Mononuclear cell (primary cell): ENCODE results near the gene CDH20. TPM values are rescaled to one million over a fixed set of nuclear protein-coding genes. Genes with fewer than 3 reads are reported as not detected.

Experiments used
- H3K27me3 ChIP-seq: 2 replicates; pipeline ENCODE4 v1.6.0; 2011; ENCODE audit warnings: low read length, control low read depth; ENCODE audit not compliant: insufficient read depth
- H3K4me1 ChIP-seq: 2 replicates; pipeline ENCODE4 v1.5.1; 2011; ENCODE audit warnings: mild to moderate bottlenecking, low read length, control low read depth; ENCODE audit not compliant: insufficient read depth
- H3K4me3 ChIP-seq: 2 replicates; pipeline ENCODE4 v1.5.1; 2011; ENCODE audit warnings: mild to moderate bottlenecking, low read length, moderate library complexity
- H3K9me3 ChIP-seq: 2 replicates; pipeline ENCODE4 v1.5.1; 2011; ENCODE audit warnings: low read depth, mild to moderate bottlenecking, control low read depth, low read length
- total RNA-seq: library from RNA; depleted of rRNA; stranded (reverse); fragments of >200 nt; gene quantifications from one replicate; pipeline ENCODE4 v1.2.3, GENCODE V29; 2012

Gene CDH20
- total RNA-seq, 1 donor = 0.10 TPM

- no peaks in the 10 kb centered on the region for H3K4me1 ChIP-seq
- H3K4me3 ChIP-seq = no peak overlapping the region
- H3K27me3 ChIP-seq = no peaks in the 10 kb centered on the region
- no peaks in the 10 kb centered on the region for H3K9me3 ChIP-seq
These were observed 164.2 kb downstream of the CDH20 start for GRCh38 chr18:61497422-61497821.

GRCh38 chr18:61502472-61502871, 169.2 kb downstream of the CDH20 start:
- Histone ChIP-seq H3K4me1 (no peaks in the 10 kb centered on the region), H3K9me3 (no peaks in the 10 kb centered on the region), H3K27me3 (no peaks in the 10 kb centered on the region), H3K4me3 (no peak overlapping the region)

GRCh38 chr18:61503688-61504087, 170.5 kb downstream of the CDH20 start:
- Histone ChIP-seq H3K27me3 (no peaks in the 10 kb centered on the region), H3K4me1 (no peaks in the 10 kb centered on the region), H3K9me3 (no peaks in the 10 kb centered on the region), H3K4me3 (no peak overlapping the region)

DNA sequence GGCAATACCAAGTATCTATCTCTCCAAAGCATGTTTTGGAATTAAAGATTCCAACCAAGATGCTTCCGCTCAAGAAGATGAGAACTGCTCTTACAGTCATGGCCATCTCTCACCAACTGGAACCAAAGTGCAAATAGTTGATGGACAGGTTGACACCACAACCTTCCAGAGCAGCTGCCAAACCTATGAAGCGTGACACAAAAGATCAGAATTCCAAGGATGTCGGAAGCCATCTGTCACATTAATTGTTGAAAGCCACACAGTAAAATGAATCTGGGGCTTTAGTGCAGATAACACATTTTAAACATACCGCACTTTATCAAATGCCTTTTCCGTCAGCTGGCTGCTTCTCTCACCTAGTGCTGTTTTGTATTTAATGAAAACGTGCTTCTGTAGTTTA, 195.7 kb downstream of the CDH20 start:
- Histone ChIP-seq H3K4me3 (no peak overlapping the region), H3K4me1 (no peaks in the 10 kb centered on the region), H3K27me3 (no peaks in the 10 kb centered on the region), H3K9me3 (no peaks in the 10 kb centered on the region)

DNA sequence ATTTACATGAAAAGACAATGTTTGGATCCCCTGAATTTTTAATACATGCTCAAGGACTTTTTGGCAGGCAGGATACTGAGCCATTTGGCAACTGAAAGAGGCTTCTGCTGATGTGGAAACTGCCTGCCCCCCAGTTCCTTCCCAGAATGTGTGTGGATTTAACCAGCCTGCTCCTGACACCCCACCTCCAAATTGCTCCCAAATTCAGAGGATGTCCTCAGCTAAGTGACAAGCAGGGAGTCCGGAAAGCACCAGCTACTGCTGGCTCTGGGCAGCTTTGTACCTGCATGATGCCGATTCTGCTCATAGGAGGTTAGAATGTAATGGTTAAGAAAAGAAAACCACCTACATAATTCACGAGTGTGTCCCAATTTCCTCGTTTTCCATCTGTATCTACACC, 197.5 kb downstream of the CDH20 start:
- Histone ChIP-seq H3K27me3 (no peaks in the 10 kb centered on the region), H3K9me3 (no peaks in the 10 kb centered on the region), H3K4me3 (no peak overlapping the region), H3K4me1 (no peaks in the 10 kb centered on the region)

DNA sequence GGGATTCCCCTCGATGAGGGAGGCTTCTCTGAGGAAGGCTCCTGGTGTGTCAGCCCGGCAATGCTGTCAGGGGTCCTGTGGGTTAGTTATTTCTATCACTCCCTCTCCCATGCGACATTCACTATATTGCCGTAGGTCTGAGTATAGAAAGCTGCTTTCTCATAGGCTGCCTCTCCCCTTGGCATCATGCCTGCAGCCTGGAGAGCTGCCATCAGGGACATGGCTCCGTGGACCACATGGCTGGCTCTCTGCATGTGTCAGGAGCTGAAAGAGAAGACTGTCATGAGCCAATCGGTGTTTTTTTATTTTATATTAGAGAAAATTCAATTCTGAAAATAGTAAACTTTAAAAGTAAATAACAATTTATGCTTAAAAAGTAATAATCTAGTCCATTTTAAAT, 198.0 kb downstream of the CDH20 start:
- H3K27me3 ChIP-seq = no peaks in the 10 kb centered on the region
- no peak overlapping the region for H3K4me3 ChIP-seq
- no peaks in the 10 kb centered on the region for H3K4me1 ChIP-seq
- no peaks in the 10 kb centered on the region for H3K9me3 ChIP-seq

DNA sequence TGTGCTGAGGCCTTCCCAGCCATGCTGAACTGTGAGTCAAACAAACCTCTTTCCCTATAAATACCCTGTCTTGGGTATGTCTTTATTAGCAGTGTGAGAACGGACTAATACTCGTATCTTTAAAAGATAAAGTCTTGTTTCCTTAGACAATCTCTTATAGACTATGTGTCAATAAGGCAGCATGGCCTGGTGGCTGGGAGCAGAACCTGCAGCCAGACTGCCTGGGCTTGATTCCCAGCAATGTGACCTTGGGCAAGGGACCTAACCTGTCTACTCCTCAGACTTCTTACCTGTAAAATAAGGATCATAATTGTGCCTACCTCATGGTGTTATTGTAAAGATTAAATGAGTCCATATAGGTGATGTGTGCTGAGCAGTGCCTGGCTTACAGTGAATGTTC, 198.7 kb downstream of the CDH20 start:
- no peaks in the 10 kb centered on the region for H3K9me3 ChIP-seq
- H3K4me1 ChIP-seq = no peaks in the 10 kb centered on the region
- H3K4me3 ChIP-seq = no peak overlapping the region
- H3K27me3 ChIP-seq = no peaks in the 10 kb centered on the region

GRCh38 chr18:61535401-61535800, 202.2 kb downstream of the CDH20 start:
- H3K4me3 ChIP-seq = no peak overlapping the region
- no peaks in the 10 kb centered on the region for H3K4me1 ChIP-seq
- no peaks in the 10 kb centered on the region for H3K27me3 ChIP-seq
- H3K9me3 ChIP-seq = no peaks in the 10 kb centered on the region

- H3K27me3 ChIP-seq = no peaks in the 10 kb centered on the region
- no peak overlapping the region for H3K4me3 ChIP-seq
- H3K9me3 ChIP-seq = no peaks in the 10 kb centered on the region
- H3K4me1 ChIP-seq = no peaks in the 10 kb centered on the region
These were observed 208.4 kb downstream of the CDH20 start for GRCh38 chr18:61541673-61542072.

GRCh38 chr18:61542596-61542995, 209.4 kb downstream of the CDH20 start:
- Histone ChIP-seq H3K27me3 (no peaks in the 10 kb centered on the region), H3K4me3 (no peak overlapping the region), H3K4me1 (no peaks in the 10 kb centered on the region), H3K9me3 (no peaks in the 10 kb centered on the region)

- Histone ChIP-seq H3K27me3 (no peaks in the 10 kb centered on the region), H3K9me3 (no peaks in the 10 kb centered on the region), H3K4me3 (no peak overlapping the region), H3K4me1 (no peaks in the 10 kb centered on the region)
These were observed 210.3 kb downstream of the CDH20 start for GRCh38 chr18:61543518-61543917.

DNA sequence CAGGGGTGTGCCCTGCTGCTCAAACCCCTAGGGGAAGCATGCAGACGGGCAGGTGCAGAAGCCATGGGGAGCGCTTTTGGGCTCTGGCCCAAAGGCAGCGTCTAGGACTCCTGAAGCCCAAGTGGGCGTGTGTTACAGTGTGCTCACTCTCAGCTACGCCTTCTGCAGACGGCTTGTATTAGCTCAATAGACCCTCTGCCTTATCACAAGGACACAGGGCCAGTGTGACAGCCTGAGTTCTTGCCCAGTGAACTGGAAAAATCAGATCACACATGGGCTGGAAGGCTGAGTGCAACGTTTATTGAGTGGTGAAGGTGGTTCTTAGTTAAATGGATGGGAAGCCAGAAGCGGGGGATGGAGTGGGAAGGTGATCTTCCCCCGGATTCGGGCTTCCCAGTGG, 210.9 kb downstream of the CDH20 start:
- Histone ChIP-seq H3K4me1 (no peaks in the 10 kb centered on the region), H3K27me3 (no peaks in the 10 kb centered on the region), H3K9me3 (no peaks in the 10 kb centered on the region), H3K4me3 (no peak overlapping the region)

DNA sequence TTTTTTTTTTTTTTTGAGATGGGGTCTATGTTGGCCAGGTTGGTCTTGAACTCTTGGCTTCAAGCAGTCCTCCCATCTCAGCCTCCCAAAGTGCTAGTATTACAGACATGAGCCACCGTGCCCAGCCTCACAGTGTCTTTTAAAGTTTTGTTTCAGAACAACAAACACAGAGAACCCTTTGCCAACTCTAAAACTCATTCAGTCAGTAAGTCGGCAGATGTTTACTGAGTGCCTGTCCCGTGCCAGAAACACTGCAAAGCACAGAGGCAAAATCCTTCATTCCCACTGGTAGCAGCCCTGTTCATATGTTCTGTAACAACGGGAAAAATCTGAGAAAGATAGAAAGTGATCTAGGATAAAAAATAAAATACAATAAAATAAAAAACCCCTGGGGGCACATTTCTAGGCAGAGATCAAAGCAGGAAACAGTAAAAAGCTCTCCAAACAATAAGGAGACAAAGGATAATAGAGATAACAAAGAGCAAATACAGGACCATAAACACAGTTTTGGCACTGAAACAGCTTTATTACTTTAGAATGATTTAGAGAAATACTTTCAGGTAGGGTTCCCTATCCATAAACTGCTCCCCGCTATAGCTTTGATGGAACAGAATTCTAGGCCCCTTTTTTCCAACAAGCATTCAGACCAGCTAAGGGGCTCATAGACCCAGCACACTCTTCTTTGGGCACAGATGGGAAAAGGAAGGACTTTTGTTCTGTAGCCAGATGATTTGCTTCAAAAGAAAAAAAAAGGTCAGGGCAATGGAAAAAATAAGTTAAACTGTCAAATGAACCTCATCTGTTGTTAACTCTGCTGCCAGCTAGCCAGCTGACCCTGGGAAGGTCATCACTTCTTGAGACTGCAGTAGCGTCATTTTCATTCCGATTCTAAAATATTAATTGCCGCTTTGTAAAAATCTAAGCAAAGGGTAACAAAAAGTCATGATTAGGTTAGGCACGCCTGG, 212.3 kb downstream of the CDH20 start:
- Histone ChIP-seq H3K4me3 (no peak overlapping the region), H3K4me1 (no peaks in the 10 kb centered on the region), H3K9me3 (no peaks in the 10 kb centered on the region), H3K27me3 (no peaks in the 10 kb centered on the region)

DNA sequence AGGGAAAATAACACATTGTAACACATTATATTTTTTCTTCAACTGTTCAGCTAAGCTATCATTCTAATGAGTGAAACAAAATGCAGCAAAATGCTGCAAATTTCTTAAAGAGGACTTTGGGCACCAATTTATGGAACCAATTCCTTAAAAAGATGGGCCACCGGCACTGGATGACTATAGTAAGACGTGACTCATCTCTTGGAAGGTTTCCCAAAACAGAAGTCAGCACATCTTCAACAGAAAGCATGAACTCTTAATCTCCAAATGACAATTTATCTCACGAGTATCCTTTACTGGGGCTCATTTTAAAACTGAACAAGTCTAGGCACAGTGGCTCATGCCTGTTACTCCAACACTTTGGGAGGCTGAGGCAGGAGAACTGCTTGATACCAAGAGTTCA, 213.4 kb downstream of the CDH20 start:
- no peak overlapping the region for H3K4me3 ChIP-seq
- no peaks in the 10 kb centered on the region for H3K9me3 ChIP-seq
- no peaks in the 10 kb centered on the region for H3K4me1 ChIP-seq
- no peaks in the 10 kb centered on the region for H3K27me3 ChIP-seq

DNA sequence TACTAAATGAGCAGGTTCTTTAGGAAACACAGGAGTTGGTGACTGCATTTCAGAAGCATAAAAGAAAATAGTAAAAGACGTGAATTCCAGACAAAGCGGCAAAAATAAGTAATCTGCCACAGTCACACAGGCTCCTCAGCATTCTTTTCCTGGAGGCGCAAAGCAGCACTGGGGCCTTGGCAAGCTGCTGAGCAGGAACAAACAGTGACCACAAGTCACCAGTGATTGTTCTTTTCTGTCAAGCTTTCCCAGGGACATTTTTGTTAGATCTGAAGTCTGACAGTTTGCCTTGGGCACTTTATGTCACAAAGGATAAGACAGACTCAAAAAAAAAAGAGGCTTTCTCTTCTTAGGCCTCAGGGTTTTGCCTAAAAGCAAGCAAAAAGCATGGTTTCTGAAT, 216.2 kb downstream of the CDH20 start:
- Histone ChIP-seq H3K27me3 (no peaks in the 10 kb centered on the region), H3K9me3 (no peaks in the 10 kb centered on the region), H3K4me3 (no peak overlapping the region), H3K4me1 (no peaks in the 10 kb centered on the region)

DNA sequence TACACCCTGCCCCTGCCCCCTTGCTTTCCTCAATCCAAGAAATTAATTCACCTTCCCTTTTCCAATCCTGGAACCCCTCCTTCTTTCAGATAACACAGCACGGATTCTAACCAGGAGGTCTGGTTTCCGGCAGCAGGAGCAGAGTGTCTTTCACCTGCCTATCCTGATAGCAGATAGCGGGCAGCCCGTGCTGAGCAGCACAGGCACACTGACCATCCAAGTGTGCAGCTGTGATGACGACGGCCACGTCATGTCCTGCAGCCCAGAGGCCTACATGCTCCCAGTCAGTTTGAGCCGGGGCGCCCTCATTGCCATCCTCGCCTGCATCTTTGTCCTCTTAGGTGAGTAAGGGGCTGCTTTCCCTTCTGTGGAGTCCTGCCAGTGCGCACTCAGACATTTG, 216.7 kb downstream of the CDH20 start:
- no peaks in the 10 kb centered on the region for H3K9me3 ChIP-seq
- H3K4me1 ChIP-seq = no peaks in the 10 kb centered on the region
- no peaks in the 10 kb centered on the region for H3K27me3 ChIP-seq
- H3K4me3 ChIP-seq = no peak overlapping the region
